ENCODE measurements around the gene CHMP2A. TPM values are rescaled to one million over a fixed set of nuclear protein-coding genes. Genes with fewer than 3 reads are reported as not detected.

CHMP2A gene
- polyA plus RNA-seq, 1 of the 3 experiments (the other 2 are of a cell fraction): 381 TPM

DNA sequence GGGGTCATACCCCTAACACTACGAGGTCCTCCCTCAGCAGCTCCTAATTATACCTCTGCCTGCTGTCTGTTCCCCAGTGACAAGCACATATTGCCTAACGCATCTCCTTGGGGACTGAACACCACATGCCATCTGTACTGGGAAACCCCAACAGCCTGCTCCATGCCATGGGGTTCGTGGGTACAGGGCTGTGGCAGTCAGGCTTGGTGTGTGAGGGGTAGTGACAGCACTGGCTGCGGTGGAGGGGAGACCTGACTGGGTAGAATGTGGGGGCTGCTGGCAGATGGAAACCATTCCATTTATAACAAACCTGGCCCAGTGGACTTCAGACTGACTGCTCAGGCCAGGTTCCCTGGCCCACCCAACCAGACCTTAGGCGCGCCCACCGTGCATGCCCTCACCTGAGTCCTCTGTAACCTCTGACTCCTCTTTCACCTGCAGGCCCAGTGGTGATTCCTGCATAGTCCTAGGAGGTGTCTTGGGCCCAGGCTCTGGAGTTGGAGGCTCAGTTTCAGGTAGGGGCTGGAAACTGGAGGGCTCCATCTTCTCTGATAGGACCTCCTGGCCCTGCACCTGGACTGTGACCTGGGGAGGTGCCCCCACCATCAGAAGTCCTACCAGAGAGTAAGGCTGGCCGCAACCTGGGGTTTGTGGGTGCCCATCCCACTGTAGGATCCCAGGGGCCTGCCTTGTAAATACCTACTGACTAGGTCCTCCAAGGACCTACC lies 15.2 kb upstream of the CHMP2A start:
- H3K4me1 ChIP-seq (ENCODE audit: control insufficient read depth in 1 of 2, insufficient read depth in 2 of 2, low read depth in 1 of 2, low read length in 1 of 2): peaks cover 4 to 20% of the 10 kb centered on the region in 2 experiments; a peak in 2 of 4 replicates
- H3K4me3 ChIP-seq (ENCODE audit: low read depth in 2 of 2, low read length in 1 of 2): no peak overlapping the region
- TF ChIP-seq RAD21 (IDR thresholded peaks at IDR 0.05; ENCODE audit: low read length): no peak
- H3K79me2 ChIP-seq (ENCODE audit: insufficient read depth): peaks cover 11% of the 10 kb centered on the region; the same call in 1 of the 2 replicates
- H3K4me2 ChIP-seq: no peak overlapping the region
- ChIA-PET POLR2A (no interaction called here), CTCF (no interaction called here)
- peaks cover 15 to 33% of the 10 kb centered on the region in 2 experiments for H3K36me3 ChIP-seq (replicated peaks in 1 of 2; ENCODE audit: control insufficient read depth in 1 of 2, insufficient read depth in 2 of 2, low read length in 1 of 2)
- DNase-seq: no peak
- H3K9ac ChIP-seq: no peak overlapping the region
- no peaks in the 10 kb centered on the region for H3K9me2 ChIP-seq
- peaks cover 24% of the 10 kb centered on the region for H3F3A ChIP-seq (replicated peaks; ENCODE audit: insufficient read depth)
- no CpG with 5 or more reads among the region's 8 CpGs for WGBS (ENCODE audit: low lambda C conversion rate)
- H3K9me3 ChIP-seq: no peaks in the 10 kb centered on the region
- H2AFZ ChIP-seq (ENCODE audit: low read depth): no peak overlapping the region
- no peaks in the 10 kb centered on the region for H3K27me3 ChIP-seq (ENCODE audit: insufficient read depth)
- H3K27ac ChIP-seq (ENCODE audit: low read depth in 2 of 2, low read length in 1 of 2): no peak overlapping the region
- no peaks in the 10 kb centered on the region for H4K20me1 ChIP-seq (ENCODE audit: insufficient read depth)

DNA sequence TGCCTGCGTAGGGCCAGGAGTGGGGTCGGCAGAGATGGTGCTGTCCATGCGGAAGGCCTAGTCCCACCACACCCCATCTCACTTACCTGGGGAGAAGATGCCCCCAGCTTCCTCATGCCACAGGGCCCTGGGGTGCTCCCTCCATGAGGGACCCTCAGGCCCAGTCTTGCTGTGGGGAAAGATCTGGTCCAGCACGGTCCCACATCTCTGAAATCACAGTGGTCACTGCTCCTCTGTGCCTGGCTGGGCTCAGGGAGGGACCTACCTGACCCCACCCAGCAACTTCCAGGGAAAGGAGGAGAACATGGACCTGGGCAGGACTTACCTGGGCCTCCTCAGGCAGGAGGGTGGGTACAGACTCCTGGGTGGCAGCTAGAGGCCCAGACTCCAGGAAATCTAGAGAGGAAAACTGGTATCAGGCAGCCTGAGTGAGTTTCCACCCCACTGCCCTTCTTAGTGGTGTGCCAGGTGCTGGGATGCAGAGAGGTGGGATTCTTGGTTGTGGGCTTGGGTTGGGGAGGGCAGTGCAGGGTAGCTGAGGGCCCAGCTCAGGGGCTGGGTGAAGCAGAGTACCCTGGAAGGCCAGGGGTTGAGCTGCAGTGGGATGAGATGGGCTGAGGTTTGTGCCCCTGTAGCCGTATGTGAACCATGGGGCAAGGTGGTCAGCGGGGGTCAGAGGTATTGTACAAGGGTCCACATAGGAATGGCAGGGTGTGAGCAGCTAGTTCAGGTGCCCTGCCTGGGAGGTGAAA lies 14.5 kb upstream of the CHMP2A start:
- Histone ChIP-seq H3K36me3 (replicated peaks in 1 of 2; ENCODE audit: control insufficient read depth in 1 of 2, insufficient read depth in 2 of 2, low read length in 1 of 2) (peaks cover 15 to 33% of the 10 kb centered on the region in 2 experiments), H3K9me2 (no peaks in the 10 kb centered on the region), H3K79me2 (ENCODE audit: insufficient read depth) (peaks cover 11% of the 10 kb centered on the region; the same call in 1 of the 2 replicates), H3K4me3 (ENCODE audit: low read depth in 2 of 2, low read length in 1 of 2) (no peak overlapping the region), H4K20me1 (ENCODE audit: insufficient read depth) (no peaks in the 10 kb centered on the region), H2AFZ (ENCODE audit: low read depth) (no peak overlapping the region), H3K4me2 (no peak overlapping the region), H3K9me3 (no peaks in the 10 kb centered on the region), H3K9ac (no peak overlapping the region), H3K4me1 (ENCODE audit: control insufficient read depth in 1 of 2, insufficient read depth in 2 of 2, low read depth in 1 of 2, low read length in 1 of 2) (peaks cover 4 to 17% of the 10 kb centered on the region in 2 experiments; a peak in 2 of 4 replicates), H3K27me3 (ENCODE audit: insufficient read depth) (no peaks in the 10 kb centered on the region), H3F3A (replicated peaks; ENCODE audit: insufficient read depth) (peaks cover 21% of the 10 kb centered on the region), H3K27ac (ENCODE audit: low read depth in 2 of 2, low read length in 1 of 2) (no peak overlapping the region)
- no peak for DNase-seq
- POLR2A ChIA-PET: interaction anchor here (0.8 kb wide), 1 partner anchor 11 kb away, joined by 3 read pairs; the partner anchor contains the start of gene UBE2M
- no peak for TF ChIP-seq GABPA (IDR thresholded peaks at IDR 0.05; ENCODE audit: low read depth)
- 80% methylated on average over 1 of the region's 6 CpGs for WGBS (ENCODE audit: low lambda C conversion rate)
- CTCF ChIA-PET: no interaction called here

DNA sequence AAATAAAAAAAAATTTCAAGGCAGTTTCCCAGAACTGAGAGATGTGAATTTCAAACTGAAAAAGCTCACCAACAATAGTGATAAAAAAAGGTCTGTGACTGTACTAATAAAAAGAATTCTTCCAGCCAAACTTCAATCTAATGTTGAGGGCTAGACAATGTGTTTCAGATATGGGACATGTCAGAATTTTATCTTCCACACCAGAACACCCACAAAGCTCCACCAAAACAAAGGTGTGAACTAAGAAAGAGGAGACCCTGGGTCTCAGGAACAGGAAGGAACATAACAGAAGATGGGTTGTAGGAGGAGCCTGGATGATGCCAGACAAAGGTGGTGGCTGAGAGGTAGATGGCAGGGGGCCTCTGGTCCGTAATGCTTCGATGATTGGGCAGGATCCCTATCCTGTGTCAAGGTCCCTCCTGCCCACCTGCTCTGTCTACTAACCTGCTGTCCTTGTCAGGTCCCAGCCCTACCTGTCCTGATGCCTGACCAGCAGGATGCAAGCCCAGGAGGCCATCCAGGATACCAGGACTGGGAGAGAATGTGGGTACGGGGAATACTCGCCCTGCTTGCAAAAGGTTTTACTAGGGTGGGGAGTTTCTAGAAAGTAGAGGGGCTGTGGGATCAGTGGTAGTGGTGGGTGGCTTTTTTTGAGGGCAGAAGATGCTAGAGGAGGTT lies 13.7 kb upstream of the CHMP2A start:
- Histone ChIP-seq H3K4me1 (ENCODE audit: control insufficient read depth in 1 of 2, insufficient read depth in 2 of 2, low read depth in 1 of 2, low read length in 1 of 2) (peaks cover 4 to 17% of the 10 kb centered on the region in 2 experiments; a peak in 2 of 4 replicates), H3K36me3 (replicated peaks in 1 of 2; ENCODE audit: control insufficient read depth in 1 of 2, insufficient read depth in 2 of 2, low read length in 1 of 2) (peaks cover 15 to 33% of the 10 kb centered on the region in 2 experiments), H2AFZ (ENCODE audit: low read depth) (no peak overlapping the region), H3K4me3 (ENCODE audit: low read depth in 2 of 2, low read length in 1 of 2) (no peak overlapping the region), H3K4me2 (no peak overlapping the region), H3K9ac (no peak overlapping the region), H3K9me2 (no peaks in the 10 kb centered on the region), H3K79me2 (ENCODE audit: insufficient read depth) (peaks cover 11% of the 10 kb centered on the region; the same call in 1 of the 2 replicates), H3F3A (replicated peaks; ENCODE audit: insufficient read depth) (peaks cover 18% of the 10 kb centered on the region), H3K27ac (ENCODE audit: low read depth in 2 of 2, low read length in 1 of 2) (no peak overlapping the region), H4K20me1 (ENCODE audit: insufficient read depth) (no peaks in the 10 kb centered on the region), H3K9me3 (no peaks in the 10 kb centered on the region), H3K27me3 (ENCODE audit: insufficient read depth) (no peaks in the 10 kb centered on the region)
- CTCF ChIA-PET: interaction anchor here (1.9 kb wide), 1 partner anchor 49 kb away, joined by 9 read pairs; the partner anchor contains the start of gene ZBTB45
- no peak for DNase-seq
- WGBS (ENCODE audit: low lambda C conversion rate): 96% methylated on average over 4 of the region's 4 CpGs
- POLR2A ChIA-PET: interaction anchor here (0.8 kb wide), 1 partner anchor 10 kb away, joined by 3 read pairs; the partner anchor contains the start of gene UBE2M
- TF ChIP-seq PBX3 (IDR thresholded peaks at IDR 0.05) (no peak), USF1 (IDR thresholded peaks at IDR 0.05; ENCODE audit: borderline replicate concordance, low read depth) (no peak), YY1 (IDR thresholded peaks at IDR 0.05; ENCODE audit: low read depth) (no peak), MXI1 (IDR thresholded peaks at IDR 0.05; ENCODE audit: low read depth, low read length) (no peak), EP300 (IDR thresholded peaks at IDR 0.05; ENCODE audit: borderline replicate concordance in 1 of 2, low read depth in 1 of 2, low read length in 1 of 2) (no peak), CHD2 (IDR thresholded peaks at IDR 0.05; ENCODE audit: low read length, partially characterized antibody) (no peak), SMC3 (IDR thresholded peaks at IDR 0.05; ENCODE audit: low read depth, low read length) (no peak), RAD21 (IDR thresholded peaks at IDR 0.05; ENCODE audit: low read length) (no peak), ELF1 (IDR thresholded peaks at IDR 0.05) (no peak), GABPA (IDR thresholded peaks at IDR 0.05; ENCODE audit: low read depth) (no peak), MEF2A (IDR thresholded peaks at IDR 0.05; ENCODE audit: borderline replicate concordance, low read depth) (no peak), RXRA (IDR thresholded peaks at IDR 0.05; ENCODE audit: borderline replicate concordance, low read depth) (no peak), JUND (IDR thresholded peaks at IDR 0.05) (no peak), IRF3 (IDR thresholded peaks at IDR 0.05; ENCODE audit: low read depth, low read length) (no peak)

All from SK-N-SH (cell line).